ENCODE measurements around the gene COA3.
"Not testable (repeated sequence)": the region's sequence is repeated elsewhere in the genome, so short reads cannot be mapped to it uniquely, and the experiment has no call there.

Gene COA3

GRCh38 chr17:42773290-42774035 is 25.0 kb downstream of the COA3 start, which contains the start of gene VPS25:
Gene VPS25, plus strand, starts transcription at chr17:42773449. Its CDS starts 27 bp downstream, at chr17:42773476.
- TF ChIP-seq TSHZ2 (CRISPR knock-in tag; IDR thresholded peaks at IDR 0.05): 0 out of 2 replicates have a peak, but pooled peaks have one; percentile 36
- no peak for TF ChIP-seq ZFP3 (CRISPR knock-in tag; IDR thresholded peaks at IDR 0.05)
- no peak for TF ChIP-seq OSR1 (CRISPR knock-in tag; IDR thresholded peaks at IDR 0.05)
- TF ChIP-seq ZNF8 (CRISPR knock-in tag; IDR thresholded peaks at IDR 0.05): peak; percentile 8; the same call in 1 of the 2 replicates
- peak; percentile 99 for ATAC-seq

GRCh38 chr17:42772945-42773289 is 25.6 kb downstream of the COA3 start:
- TF ChIP-seq ZFP3 (CRISPR knock-in tag; IDR thresholded peaks at IDR 0.05): no peak
- TF ChIP-seq ZC3H10 (CRISPR knock-in tag; IDR thresholded peaks at IDR 0.05): no peak
- no peak for TF ChIP-seq PPARA (CRISPR knock-in tag; IDR thresholded peaks at IDR 0.05; ENCODE audit: borderline replicate concordance)
- TF ChIP-seq RARB (CRISPR knock-in tag; IDR thresholded peaks at IDR 0.05): no peak
- TF ChIP-seq CREB5 (CRISPR knock-in tag; IDR thresholded peaks at IDR 0.05; ENCODE audit: low read depth): no peak
- TF ChIP-seq ZFP30 (CRISPR knock-in tag; IDR thresholded peaks at IDR 0.05): no peak
- TF ChIP-seq TOX (CRISPR knock-in tag; IDR thresholded peaks at IDR 0.05; ENCODE audit: borderline replicate concordance): no peak
- no peak for TF ChIP-seq POU6F1 (CRISPR knock-in tag; IDR thresholded peaks at IDR 0.05; ENCODE audit: borderline replicate concordance, low read depth)
- ATAC-seq: peak; percentile 29

- not testable (repeated sequence) for ATAC-seq
Observed at GRCh38 chr17:42769964-42770363, 28.5 kb downstream of the COA3 start.

GRCh38 chr17:42768006-42768405 is 30.5 kb downstream of the COA3 start:
- not testable (repeated sequence) for ATAC-seq

- no peak for ATAC-seq
- TF ChIP-seq ZNF70 (CRISPR knock-in tag; IDR thresholded peaks at IDR 0.05): no peak
Observed at GRCh38 chr17:42767512-42767911, 31.0 kb downstream of the COA3 start.

- no peak for TF ChIP-seq ESRRG (CRISPR knock-in tag; IDR thresholded peaks at IDR 0.05)
- no peak for ATAC-seq
Observed at GRCh38 chr17:42766124-42766523, 32.4 kb downstream of the COA3 start.

- TF ChIP-seq RARB (CRISPR knock-in tag; IDR thresholded peaks at IDR 0.05) (no peak), TSHZ2 (CRISPR knock-in tag; IDR thresholded peaks at IDR 0.05) (no peak), ESRRG (CRISPR knock-in tag; IDR thresholded peaks at IDR 0.05) (no peak), CREB5 (CRISPR knock-in tag; IDR thresholded peaks at IDR 0.05; ENCODE audit: low read depth) (no peak), GLIS3 (CRISPR knock-in tag; IDR thresholded peaks at IDR 0.05) (no peak), SNAI2 (CRISPR knock-in tag; IDR thresholded peaks at IDR 0.05) (no peak), ISL1 (CRISPR knock-in tag; IDR thresholded peaks at IDR 0.05) (no peak)
Observed at GRCh38 chr17:42761638-42762037, 36.9 kb downstream of the COA3 start.

More at GRCh38 chr17:42761638-42762037, 36.9 kb downstream of the COA3 start:
- ATAC-seq: no peak
